HepG2 (cell line): ENCODE results near the gene CDK5RAP1. TPM values are rescaled to one million over a fixed set of nuclear protein-coding genes. Genes with fewer than 3 reads are reported as not detected.

Experiments
- AGO2 ChIP-seq: fragments of 200-400 bp; formaldehyde crosslinking; optimal IDR thresholded peaks from 2 replicates; pipeline ENCODE3; 2017; ENCODE audit warnings: mild to moderate bottlenecking, low read depth, low read length, moderate library complexity
- AKAP8 ChIP-seq: sonication (generic); formaldehyde crosslinking; IDR thresholded peaks from 2 replicates; pipeline ENCODE4 v1.5.1; 2020; ENCODE audit warnings: mild to moderate bottlenecking, missing genetic modification reagents
- ARNT2 ChIP-seq: sonication (generic); formaldehyde crosslinking; IDR thresholded peaks from 2 replicates; pipeline ENCODE4 v1.8.0; 2022; ENCODE audit warnings: mild to moderate bottlenecking, low read depth, missing genetic modification reagents, moderate library complexity
- CHCHD3 ChIP-seq: sonication (generic); formaldehyde crosslinking; IDR thresholded peaks from 2 replicates; pipeline ENCODE4 v1.8.0; 2022; ENCODE audit warnings: mild to moderate bottlenecking, missing genetic modification reagents, moderate library complexity
- EP300 ChIP-seq, 3 experiments: sonication (generic) in 1 of 3; formaldehyde crosslinking in 1 of 3; IDR thresholded peaks; 2 replicates each; pipeline versions ENCODE4 v1.5.1 to v1.6.1; 2011 to 2020; ENCODE audit warnings: low read depth in 2 of 3, low read length in 2 of 3, borderline replicate concordance in 1 of 3, improper control_type of control experiment in 1 of 3, mild to moderate bottlenecking in 1 of 3, missing genetic modification reagents in 1 of 3, moderate library complexity in 1 of 3
- HNF1B ChIP-seq: sonication (generic); formaldehyde crosslinking; IDR thresholded peaks from 2 replicates; pipeline ENCODE4 v1.5.1; 2020; ENCODE audit warnings: mild to moderate bottlenecking, moderate library complexity, missing genetic modification reagents
- KMT2A ChIP-seq: sonication (generic); formaldehyde crosslinking; IDR thresholded peaks from 2 replicates; pipeline ENCODE4 v1.4.0; 2020; ENCODE audit warnings: missing genetic modification reagents
- NPAS2 ChIP-seq: sonication (generic); formaldehyde crosslinking; IDR thresholded peaks from 2 replicates; pipeline ENCODE4 v1.8.0; 2022; ENCODE audit warnings: mild to moderate bottlenecking, missing genetic modification reagents, borderline replicate concordance
- NR2C2 ChIP-seq: sonication (generic); formaldehyde crosslinking; IDR thresholded peaks from 2 replicates; pipeline ENCODE4 v1.4.0; 2020; ENCODE audit warnings: missing genetic modification reagents, mild to moderate bottlenecking, moderate library complexity, borderline replicate concordance
- PCBP1 ChIP-seq: fragments of 200-400 bp; formaldehyde crosslinking; IDR thresholded peaks from 2 replicates; pipeline ENCODE4 v1.6.1; 2017; ENCODE audit warnings: mild to moderate bottlenecking, low read depth, low read length, borderline replicate concordance
- PITX1 ChIP-seq: sonication (generic); formaldehyde crosslinking; IDR thresholded peaks from 2 replicates; pipeline ENCODE4 v1.5.1; 2020; ENCODE audit warnings: mild to moderate bottlenecking, missing genetic modification reagents
- RARG ChIP-seq: sonication (generic); formaldehyde crosslinking; IDR thresholded peaks from 2 replicates; pipeline ENCODE4 v1.4.0; 2020; ENCODE audit warnings: low read depth, mild to moderate bottlenecking, missing genetic modification reagents
- SIN3B ChIP-seq: fragments of 150-350 bp; IDR thresholded peaks from 2 replicates; pipeline ENCODE4 v1.6.1; 2014; ENCODE audit warnings: low read length
- SOX13 ChIP-seq, 3 experiments: fragments of 450-650 bp in 1 of 3; sonication (generic) in 1 of 3; formaldehyde crosslinking in 1 of 3; IDR thresholded peaks in 2 of 3; conservative IDR thresholded peaks in 1 of 3; 2 replicates each; pipeline versions ENCODE4 v1.5.0 to v1.6.1; 2016 to 2020; ENCODE audit warnings: antibody characterized with exemption in 1 of 3, mild to moderate bottlenecking in 1 of 3, missing compliant biosample characterization in 1 of 3, missing genetic modification reagents in 1 of 3, moderate library complexity in 1 of 3
- SSRP1 ChIP-seq: IDR thresholded peaks from 2 replicates; pipeline ENCODE4 v1.6.1; 2016; ENCODE audit warnings: control low read depth
- ZFP62 ChIP-seq: sonication (generic); formaldehyde crosslinking; IDR thresholded peaks from 2 replicates; pipeline ENCODE4 v1.4.0; 2020; ENCODE audit warnings: missing genetic modification reagents
- ZNF383 ChIP-seq: sonication (generic); formaldehyde crosslinking; IDR thresholded peaks from 2 replicates; pipeline ENCODE4 v1.4.0; 2020; ENCODE audit warnings: missing genetic modification reagents, mild to moderate bottlenecking, borderline replicate concordance
- ZNF501 ChIP-seq: sonication (generic); formaldehyde crosslinking; IDR thresholded peaks from 2 replicates; pipeline ENCODE4 v1.5.1; 2020; ENCODE audit warnings: mild to moderate bottlenecking, moderate library complexity, missing genetic modification reagents
- polyA plus RNA-seq, 8 experiments: library from polyadenylated mRNA; depleted of rRNA in 3 of 8; stranded (reverse) in 7 of 8; unstranded in 1 of 8; fragments of >200 nt; fragmentation: Illumina TruSeq in 4 of 8; extraction: Trizol in 4 of 8; gene quantifications; 2 replicates each; pipeline versions ENCODE4 v1.2.1 to v1.2.3, GENCODE V29; 2011 to 2016; ENCODE audit warnings: low read depth in 4 of 8, missing spikeins in 1 of 8, mixed read lengths in 1 of 8; ENCODE audit not compliant: insufficient read depth in 1 of 8
- total RNA-seq, 5 experiments: library from RNA; depleted of rRNA; stranded (reverse); fragments of >200 nt; fragmentation: Illumina TruSeq; extraction: Trizol; gene quantifications; 2 replicates each; pipeline ENCODE4 v1.2.3, GENCODE V29; 2016; ENCODE audit warnings: low read depth in 1 of 5
- TF ChIP-seq, protein P1 (sequence below): sonication (generic); formaldehyde crosslinking; conservative IDR thresholded peaks from 2 replicates; pipeline ENCODE4 v1.8.0; 2022; ENCODE audit warnings: low read depth, missing genetic modification reagents
- TF ChIP-seq, protein P2 (sequence below): IDR thresholded peaks from 2 replicates; pipeline ENCODE4 v1.6.1; 2016; ENCODE audit warnings: control low read depth
- TF ChIP-seq, protein P3 (sequence below): sonication (generic); formaldehyde crosslinking; IDR thresholded peaks from 2 replicates; pipeline ENCODE4 v1.5.1; 2020; ENCODE audit warnings: missing genetic modification reagents, mild to moderate bottlenecking, borderline replicate concordance

Gene CDK5RAP1
- total and polyA plus RNA-seq, 2 of the 13 experiments (the other 11 are each of a cell fraction or from before 2014, with no cell fraction given) = 53.6 to 98.2 TPM

DNA sequence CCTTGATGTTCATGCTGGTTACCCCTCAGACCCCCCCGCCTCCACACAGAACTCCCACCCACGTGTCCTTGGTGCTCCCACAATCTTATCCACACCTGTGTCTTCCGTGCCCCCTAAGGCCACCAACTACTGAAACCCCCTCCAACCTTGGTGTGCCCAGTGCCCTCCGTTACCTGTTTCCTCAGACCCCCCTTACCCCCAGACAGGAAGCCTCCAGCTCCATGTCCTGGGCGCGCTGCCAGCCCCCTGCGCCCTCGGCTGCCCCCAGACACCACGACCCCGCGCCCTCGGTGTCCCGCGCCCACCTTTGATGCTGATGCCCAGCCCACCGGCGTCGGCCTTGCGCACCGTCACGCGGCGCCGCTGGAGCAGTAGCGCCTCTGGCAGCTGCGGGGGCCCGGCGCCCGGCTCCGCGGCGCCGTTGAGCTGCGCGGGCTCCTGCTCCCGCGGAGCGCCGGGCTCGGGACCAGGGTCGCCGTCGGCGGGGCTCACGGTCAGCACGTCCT is 41.7 kb upstream of the CDK5RAP1 start (continued):
- no peak for TF ChIP-seq CHCHD3
- TF ChIP-seq, protein P1, sequence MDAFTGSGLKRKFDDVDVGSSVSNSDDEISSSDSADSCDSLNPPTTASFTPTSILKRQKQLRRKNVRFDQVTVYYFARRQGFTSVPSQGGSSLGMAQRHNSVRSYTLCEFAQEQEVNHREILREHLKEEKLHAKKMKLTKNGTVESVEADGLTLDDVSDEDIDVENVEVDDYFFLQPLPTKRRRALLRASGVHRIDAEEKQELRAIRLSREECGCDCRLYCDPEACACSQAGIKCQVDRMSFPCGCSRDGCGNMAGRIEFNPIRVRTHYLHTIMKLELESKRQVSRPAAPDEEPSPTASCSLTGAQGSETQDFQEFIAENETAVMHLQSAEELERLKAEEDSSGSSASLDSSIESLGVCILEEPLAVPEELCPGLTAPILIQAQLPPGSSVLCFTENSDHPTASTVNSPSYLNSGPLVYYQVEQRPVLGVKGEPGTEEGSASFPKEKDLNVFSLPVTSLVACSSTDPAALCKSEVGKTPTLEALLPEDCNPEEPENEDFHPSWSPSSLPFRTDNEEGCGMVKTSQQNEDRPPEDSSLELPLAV (CRISPR knock-in tag) = no peak
- 0 out of 2 replicates have a peak, but pooled peaks have one; percentile 13 for TF ChIP-seq AKAP8 (CRISPR knock-in tag)
- no peak for TF ChIP-seq ZNF383 (CRISPR knock-in tag)
- TF ChIP-seq SSRP1 (CRISPR knock-in tag) = no peak
- no peak for TF ChIP-seq NPAS2 (CRISPR knock-in tag)
- TF ChIP-seq EP300 (IDR thresholded peaks at IDR 0.05; ENCODE audit: low read depth in 2 of 2, low read length in 2 of 2) = no peak
- no peak for TF ChIP-seq EP300 (CRISPR knock-in tag; IDR thresholded peaks at IDR 0.05; ENCODE audit: borderline replicate concordance)
- TF ChIP-seq NR2C2 (CRISPR knock-in tag) = no peak; the same call in 1 of the 2 replicates
- TF ChIP-seq, protein P2, sequence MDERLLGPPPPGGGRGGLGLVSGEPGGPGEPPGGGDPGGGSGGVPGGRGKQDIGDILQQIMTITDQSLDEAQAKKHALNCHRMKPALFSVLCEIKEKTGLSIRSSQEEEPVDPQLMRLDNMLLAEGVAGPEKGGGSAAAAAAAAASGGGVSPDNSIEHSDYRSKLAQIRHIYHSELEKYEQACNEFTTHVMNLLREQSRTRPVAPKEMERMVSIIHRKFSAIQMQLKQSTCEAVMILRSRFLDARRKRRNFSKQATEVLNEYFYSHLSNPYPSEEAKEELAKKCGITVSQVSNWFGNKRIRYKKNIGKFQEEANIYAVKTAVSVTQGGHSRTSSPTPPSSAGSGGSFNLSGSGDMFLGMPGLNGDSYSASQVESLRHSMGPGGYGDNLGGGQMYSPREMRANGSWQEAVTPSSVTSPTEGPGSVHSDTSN (CRISPR knock-in tag) = no peak
- no peak for TF ChIP-seq PCBP1
- no peak for TF ChIP-seq ARNT2
- no peak for TF ChIP-seq SOX13 (IDR thresholded peaks at IDR 0.05)
- 0 out of 4 replicates have a peak, but pooled peaks of 1 of the 2 experiments have one; percentile 16 for TF ChIP-seq SOX13 (CRISPR knock-in tag; conservative IDR thresholded peaks at IDR 0.05 in 1 of 2, IDR thresholded peaks at IDR 0.05 in 1 of 2)
- TF ChIP-seq KMT2A (CRISPR knock-in tag) = no peak
- TF ChIP-seq ZNF501 (CRISPR knock-in tag) = no peak; the same call in 1 of the 2 replicates
- no peak for TF ChIP-seq SIN3B
- no peak for TF ChIP-seq ZFP62 (CRISPR knock-in tag)
- TF ChIP-seq, protein P3, sequence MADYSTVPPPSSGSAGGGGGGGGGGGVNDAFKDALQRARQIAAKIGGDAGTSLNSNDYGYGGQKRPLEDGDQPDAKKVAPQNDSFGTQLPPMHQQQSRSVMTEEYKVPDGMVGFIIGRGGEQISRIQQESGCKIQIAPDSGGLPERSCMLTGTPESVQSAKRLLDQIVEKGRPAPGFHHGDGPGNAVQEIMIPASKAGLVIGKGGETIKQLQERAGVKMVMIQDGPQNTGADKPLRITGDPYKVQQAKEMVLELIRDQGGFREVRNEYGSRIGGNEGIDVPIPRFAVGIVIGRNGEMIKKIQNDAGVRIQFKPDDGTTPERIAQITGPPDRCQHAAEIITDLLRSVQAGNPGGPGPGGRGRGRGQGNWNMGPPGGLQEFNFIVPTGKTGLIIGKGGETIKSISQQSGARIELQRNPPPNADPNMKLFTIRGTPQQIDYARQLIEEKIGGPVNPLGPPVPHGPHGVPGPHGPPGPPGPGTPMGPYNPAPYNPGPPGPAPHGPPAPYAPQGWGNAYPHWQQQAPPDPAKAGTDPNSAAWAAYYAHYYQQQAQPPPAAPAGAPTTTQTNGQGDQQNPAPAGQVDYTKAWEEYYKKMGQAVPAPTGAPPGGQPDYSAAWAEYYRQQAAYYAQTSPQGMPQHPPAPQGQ (CRISPR knock-in tag) = no peak
- TF ChIP-seq HNF1B = no peak
- TF ChIP-seq RARG (CRISPR knock-in tag) = no peak
- peak; percentile 61 for TF ChIP-seq AGO2
- 0 out of 2 replicates have a peak, but pooled peaks have one; percentile 29 for TF ChIP-seq PITX1 (CRISPR knock-in tag)
